NCI-H187 (cell line): ENCODE data around the gene KRT8.
"Not testable (repeated sequence)": the region's sequence is repeated elsewhere in the genome, so short reads cannot be mapped to it uniquely, and the experiment has no call there.

Experiments
- DNase-seq, 2 experiments: peaks; one replicate each; lab custom pipeline; 2025; lab: John Stamatoyannopoulos, UW

KRT8 gene

DNA sequence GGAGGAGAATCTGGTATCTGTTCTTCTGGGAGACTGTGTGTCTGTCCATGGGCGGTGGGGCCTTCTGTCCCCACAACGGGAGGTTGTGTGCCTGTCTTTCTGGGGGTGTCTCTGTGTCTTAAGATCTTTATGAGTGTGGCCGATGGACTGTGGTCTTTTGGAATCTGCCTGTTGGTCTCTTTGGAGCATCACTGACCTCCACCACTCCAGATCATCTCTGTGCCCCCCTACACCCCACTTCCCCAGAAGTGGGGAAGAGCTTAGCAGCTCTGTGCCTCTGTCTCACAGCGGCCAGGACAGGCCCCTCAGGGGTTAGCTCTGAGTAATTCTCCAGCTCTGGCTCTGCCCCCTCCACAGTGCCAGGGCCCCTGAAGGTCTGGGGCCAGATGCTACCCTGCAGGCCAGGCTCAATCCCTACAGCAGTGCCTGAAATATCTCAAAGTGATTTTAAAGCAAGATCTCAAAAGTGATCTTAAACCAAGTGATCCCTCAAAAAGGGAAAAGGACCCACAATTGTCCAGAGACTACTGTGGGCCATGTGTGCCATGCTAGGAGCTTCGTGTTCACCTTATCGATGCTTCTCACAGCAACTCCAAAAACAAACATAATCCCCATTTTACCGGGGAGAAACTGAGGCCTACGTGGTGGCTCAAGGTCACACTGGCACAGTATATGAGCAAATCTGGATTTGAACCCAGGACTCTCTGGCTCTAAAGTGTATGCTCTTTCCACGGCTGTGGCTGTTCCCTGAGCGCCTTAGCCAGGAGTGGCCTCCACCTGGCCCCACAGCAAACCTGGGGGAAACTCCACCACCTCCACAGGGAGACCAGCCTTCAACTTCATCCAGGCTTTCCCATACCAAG lies 30.1 kb downstream of the KRT8 start:
- no peak for DNase-seq

DNA sequence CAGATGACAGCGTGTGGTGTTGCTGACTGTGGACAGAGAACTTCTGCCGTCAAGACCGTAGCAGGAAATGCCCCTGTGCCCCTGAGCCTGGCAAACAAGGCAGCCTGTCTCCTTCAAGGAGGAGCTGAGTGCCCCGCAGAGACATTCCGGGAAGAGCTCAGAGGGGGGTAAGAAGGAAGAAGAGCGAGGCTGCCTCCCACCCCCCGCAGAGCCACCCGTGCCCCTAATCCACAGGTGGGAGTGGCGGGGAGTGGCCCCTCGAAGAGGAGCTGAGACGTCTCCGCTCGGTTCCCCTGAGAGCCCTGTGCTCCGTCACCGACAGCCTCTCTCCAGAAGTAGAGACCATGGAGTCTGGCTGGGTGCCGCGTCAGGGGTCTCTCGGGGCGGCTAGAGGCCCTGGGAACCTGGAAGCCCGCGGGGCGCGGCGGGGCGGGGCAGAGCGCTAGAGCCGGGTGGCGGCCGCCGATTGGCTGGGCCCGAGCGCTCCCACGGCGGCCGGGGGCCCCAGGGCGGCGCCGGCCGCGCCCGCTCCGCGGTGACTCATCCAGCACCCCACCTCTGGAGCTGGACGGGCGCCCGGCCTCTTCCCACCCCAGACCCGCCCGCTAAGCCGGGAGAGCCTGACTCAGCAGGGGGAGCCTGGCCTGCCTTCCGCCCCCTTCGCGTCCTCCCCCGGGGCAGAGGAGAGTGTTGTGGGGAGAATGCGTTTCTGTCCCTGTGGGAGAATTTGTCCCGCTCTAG lies 30.9 kb downstream of the KRT8 start:
- no peak for DNase-seq

DNA sequence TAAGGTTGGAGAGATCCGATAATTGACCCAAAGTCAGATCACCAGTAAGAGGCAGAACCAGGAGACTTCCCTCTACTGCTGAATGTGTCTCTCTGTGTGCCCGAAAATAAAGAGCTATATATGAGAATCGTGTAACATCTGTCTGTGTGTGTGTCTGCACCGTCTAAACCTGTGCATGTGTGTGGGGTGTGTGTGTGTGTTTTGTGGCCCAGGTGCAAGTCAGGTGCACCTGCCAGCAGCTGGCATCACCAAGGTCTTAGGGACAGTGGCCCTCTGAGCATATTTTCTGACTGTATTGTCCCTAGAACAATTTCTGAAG lies 31.4 kb downstream of the KRT8 start:
- no peak for DNase-seq

DNA sequence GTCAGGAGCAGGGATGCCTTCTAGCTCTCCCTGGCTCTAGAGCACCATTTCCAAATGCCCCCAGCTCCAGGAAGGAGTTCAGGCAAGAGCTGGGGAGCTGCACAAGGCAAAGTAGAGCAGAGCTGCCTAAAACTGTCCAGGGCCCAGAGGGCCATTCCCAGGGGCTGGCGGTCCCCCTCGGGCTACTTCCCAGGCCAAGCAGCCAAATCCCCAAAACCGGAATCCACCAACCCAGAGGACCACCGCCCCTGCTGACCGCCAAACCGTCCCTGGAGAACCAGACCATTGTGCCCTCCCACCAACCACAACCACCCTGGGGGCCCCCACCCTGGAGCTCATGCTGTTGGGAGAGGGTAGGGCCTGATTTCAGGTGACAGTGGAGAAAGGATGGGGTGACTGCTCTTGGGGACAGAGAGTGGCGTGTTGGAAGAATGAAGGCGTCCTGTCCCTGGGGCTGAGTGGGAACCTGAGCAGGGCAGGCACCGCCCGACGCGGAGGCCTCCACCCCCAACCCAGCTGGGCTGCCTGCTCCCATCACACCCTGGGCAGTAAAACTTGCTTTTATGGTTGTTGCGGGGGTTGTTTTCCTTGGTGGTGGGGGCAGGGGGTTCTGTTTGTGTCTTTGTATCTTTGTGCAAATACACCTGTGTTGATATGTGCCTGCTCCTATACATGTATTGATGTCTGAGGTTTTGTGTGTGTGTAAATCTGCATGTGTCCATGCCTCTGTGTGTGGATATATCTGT lies 32.1 kb downstream of the KRT8 start:
- no peak for DNase-seq

DNA sequence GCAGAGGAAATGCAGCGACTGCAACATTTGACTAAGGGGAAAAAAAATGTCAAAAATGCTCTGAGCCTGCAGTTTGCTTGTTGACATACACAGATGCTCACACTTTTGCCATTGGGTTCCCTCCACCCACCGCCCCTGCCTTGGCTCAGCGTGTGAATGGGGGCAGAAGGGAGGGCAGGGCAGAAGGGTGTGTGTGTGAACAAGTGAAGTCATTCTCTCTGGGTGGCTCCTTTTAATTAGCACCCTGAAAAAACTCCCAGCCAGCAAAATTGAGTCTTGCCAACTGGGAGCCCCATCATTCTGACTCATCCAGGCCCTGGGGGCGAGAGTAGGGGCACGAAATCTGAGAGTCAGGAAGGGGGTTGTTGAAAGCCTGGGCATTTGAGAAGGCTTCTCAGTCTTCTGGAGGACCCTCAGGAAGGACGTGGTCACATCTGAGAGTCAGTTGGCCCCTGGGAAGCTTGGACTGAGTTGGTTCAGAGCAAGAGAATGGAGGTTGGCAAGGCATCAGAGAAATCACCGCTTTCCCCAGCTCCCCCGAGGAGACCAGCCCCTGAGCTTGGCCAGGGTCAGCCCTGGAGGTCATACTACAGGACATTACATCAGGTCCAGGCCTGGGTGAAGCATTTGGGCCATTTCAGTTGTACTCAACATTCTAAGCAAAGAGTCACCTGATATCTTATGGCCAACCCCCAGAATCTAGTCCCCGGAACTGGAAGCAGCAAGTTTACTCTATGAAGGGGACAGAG lies 33.4 kb downstream of the KRT8 start:
- no peak for DNase-seq

DNA sequence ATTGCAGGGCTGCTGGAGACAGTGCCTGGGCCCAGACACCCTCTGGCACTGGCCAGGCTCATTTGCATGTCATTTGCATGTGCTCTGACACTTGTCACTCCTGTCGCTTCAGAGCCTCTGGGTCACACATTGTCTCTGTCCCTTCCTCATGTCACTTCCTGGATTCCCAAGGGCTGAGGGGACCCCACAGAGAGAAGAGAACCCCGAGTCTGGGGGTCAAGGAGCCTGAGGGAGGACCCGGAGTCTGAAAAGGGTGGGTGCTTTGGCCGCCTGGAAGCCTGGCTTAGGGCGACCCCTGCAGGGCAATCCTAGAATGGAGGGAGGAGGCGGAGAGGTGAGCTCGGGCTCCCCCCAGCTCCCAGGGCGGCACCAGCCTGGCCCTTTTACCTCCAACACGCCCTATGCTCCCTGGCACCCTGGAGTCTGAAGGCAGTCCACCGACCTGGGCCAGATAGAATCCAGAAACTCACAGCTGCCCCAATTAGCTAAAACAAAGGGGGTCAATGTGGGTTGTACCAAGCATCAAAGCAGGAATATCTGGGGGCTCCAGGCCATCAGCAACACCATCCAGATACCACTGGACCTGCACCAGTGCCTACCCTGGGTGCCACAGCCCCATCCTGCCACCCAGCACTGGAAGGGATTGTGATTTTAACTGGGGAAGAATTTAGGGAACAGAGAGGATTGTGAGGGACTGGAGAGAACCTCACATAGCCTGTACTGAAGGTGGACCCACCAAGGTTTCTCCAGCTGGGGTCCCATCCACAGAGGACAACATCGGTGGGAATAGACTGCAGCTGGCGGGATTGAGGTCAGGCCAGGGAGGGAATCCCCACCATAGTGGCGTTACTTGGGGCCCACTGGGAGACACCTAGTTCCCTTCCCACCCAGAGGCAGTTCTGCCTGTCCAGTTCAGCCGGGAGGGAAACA lies 34.2 kb downstream of the KRT8 start:
- DNase-seq = peak; percentile 33 to 40

DNA sequence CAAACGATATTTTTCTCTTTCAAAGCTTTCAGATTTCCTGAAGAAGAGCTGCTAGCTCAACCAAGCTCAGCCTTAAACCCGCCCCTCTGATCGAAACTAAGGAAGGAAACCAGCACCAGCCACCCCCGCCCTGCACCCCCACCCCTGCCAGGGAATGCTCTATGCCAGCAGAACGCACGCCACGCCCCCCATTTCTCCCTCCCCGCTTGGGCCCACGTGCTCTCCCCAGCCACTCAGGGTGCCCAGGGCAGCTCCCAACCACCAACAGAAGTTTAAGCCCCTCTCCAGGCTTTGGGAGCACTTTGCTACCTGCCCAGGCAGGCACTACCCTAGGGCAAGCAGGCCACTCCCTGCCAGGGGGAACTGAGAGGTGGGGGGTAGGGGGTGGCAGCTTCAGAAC lies 37.2 kb downstream of the KRT8 start:
- no peak for DNase-seq

DNA sequence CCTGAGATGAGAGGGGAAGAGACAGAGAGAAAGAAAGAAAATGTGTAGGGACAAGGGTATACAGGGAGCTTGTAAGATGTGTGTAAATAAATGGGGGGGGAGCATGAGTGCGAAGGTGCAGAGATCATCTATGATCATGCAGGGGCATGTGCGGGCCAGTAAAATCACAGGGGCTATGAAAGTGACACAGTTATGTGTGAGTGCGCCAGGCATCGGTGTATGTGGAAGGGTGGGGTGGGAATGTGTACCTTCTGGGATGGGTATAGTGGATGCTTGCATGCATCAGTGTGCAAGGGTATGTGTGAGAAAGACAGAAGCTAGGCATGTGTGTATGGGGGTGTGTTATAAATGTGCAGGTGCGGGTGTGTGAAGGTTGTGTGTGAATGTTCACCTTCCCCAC lies 37.7 kb downstream of the KRT8 start:
- no peak for DNase-seq

DNA sequence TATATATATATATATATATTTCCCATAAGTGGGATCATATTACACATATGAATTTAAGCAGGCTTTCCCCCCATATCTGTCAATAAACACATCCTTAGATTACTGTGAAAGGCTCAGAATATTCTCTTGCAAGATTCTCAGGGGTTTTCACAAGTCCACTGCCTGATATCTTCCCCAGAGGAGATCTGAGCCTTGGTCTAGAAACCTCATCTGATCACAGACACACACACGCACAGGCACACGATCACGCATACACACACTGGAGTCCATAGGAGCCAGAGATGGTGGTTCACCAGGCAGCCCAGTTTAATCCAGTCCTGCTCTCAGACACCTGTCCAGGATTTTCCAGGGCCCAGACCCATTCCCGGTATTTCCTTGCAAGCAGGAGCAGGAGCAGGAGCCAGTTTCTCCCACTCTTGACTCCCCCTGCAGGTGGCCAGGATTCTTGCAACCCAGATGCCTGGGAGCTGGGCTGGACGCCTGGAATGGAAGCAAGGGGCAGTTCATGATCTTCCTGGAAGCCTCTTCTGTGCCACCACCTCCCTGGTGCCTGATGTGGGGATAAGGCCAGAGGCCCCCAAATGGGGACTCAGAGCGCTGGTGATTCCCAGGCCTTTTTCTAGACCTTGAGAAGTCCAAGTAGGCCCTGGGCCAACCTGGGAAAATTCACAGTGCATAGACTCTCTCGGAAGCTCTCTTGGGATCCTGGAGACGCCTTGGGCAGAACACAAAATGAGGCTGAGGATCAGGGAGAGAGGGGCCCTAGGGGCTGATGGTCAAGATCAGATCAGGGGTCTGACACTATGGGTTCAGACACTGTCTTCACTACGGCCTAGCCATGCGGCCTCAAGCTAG lies 39.6 kb downstream of the KRT8 start:
- peak; percentile 55 to 70 for DNase-seq

DNA sequence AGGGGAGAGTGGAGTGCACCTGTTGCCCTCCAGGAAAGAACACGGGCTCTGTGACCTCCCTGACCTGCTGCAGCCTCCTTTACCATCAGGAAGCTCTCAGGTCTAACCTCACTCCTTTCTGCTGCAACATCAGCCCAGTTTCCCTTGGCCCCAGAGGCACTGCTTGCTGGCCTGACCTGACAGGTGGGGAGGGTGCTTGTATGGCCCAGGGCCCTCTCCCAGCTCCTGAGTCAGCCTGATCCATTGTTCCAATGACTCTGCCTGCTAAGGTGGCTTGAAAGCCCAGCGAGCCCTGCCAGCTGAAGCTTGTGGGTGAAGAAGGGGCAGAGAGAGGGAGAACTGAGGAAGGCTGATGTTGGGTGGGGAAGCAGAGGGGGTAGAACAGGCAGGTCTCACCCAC lies 42.9 kb downstream of the KRT8 start:
- DNase-seq = no peak

DNA sequence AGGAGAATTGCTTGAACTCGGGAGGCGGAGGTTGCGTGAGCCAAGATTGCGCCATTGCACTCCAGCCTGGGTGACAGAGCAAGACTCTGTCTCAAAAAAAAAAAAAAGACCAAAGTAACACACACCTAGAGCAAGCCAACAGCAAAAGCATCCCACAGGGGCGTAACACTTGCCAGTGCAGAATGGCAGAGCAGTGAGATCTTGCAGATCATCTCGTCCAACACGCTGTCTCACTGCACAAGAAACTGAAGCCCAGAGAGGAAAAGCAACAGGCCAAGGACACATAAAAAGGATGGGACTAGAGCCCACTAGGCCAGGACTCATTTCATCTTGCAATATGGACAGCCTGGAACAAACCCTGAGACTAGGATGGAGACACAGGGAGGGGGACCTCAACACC lies 43.4 kb downstream of the KRT8 start:
- no peak for DNase-seq

DNA sequence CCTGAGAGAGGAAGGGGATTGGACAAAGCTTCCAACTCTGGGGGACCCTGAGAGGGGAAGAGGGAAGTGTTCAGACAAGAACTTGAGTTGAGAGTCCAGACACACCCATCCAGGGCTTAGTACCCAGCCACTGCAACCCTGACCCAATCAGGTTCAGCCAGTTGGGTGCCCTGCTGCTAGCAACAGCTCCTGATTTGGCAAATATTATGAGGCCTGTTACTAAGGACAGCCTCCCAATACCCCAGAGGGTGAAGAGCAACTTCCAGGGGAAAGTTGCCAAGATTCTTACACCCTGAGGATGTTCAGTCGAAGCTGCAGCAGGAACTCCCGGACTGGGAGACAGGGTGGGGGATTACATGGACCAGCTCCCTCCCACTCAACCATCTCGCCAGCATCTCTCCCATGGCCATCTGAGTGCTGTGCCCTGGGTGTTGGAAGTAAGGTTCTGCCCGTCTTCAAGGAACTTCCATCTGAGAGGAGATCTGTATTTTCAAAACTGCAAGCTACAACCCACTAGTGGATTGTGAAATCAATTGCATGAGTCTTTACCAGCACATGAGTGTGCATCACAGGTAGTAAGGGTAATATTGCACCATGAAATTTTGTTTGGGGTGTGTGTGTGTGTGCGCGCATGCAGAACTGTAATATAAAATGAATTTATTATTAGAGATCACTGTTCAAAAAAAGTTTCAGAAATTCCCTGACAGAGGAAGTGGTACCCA lies 44.6 kb downstream of the KRT8 start:
- no peak for DNase-seq

DNA sequence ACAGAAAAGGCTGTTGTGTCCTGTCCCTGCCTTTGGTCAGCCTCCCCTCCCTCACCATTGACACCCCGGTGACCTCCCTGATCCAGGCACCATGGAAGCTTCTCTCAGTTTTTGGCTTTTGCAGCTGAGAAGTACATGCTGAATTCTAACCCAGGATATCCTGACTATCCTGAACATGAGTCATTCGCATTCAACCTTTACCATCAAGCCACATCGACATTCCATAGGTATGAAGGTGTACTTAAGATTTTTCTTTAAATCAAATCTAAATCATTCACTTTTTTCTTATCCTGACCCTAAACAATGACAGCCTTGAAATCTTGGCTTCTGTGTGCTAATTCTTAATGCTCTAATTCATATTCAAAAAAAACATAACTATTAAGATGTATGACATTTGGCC lies 47.4 kb downstream of the KRT8 start:
- DNase-seq = no peak

DNA sequence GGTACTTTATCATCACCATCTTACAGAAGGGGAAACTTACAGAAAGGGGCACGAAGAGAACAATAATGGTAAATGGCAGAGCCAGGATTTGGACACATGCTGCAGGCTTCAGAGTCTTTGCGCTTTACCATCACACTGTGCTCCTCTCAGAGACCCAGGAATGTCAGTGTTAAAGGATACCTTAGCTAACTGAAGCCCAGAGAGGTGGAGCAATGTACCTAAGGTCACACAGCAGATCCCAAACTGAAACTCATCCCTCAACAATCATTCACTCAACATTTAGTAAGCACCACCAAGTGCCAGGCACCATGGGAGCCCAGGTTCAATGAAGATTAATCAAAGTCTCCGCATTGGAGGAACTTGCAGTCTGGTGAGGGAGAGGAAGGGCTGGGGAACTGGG lies 48.1 kb downstream of the KRT8 start:
- no peak for DNase-seq

DNA sequence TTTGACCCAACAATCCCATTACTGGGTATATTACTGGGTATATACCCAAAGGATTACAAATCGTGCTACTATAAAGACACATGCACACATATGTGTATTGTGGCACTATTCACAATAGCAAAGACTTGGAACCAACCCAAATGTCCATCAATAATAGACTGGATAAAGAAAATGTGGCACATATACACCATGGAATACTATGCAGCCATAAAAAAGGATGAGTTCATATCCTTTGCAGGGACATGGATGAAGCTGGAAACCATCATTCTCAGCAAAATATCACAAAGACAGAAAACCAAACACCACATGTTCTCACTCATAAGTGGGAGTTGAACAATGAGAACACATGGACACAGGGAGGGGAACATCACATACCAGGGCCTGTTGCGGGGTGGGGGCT lies 48.8 kb downstream of the KRT8 start:
- not testable (repeated sequence) for DNase-seq

DNA sequence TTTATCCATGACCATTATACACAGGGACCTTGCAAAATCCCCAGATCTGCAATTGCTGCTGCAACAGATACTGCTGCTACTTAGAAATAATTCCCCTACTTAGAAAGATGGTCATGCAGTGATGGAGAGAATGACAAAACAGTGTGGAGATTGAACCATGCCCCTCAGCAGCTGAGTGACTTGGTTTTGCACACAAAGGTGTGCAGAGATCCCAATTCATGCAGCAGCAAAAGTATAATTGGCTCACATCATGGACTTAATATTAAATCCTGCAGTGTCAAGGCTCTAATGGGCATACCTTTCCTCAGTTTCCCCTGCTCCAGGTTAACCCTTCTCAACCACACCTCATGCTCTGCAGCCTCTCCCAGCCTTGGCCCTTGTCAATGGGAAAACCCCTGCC lies 53.1 kb downstream of the KRT8 start:
- no peak for DNase-seq

DNA sequence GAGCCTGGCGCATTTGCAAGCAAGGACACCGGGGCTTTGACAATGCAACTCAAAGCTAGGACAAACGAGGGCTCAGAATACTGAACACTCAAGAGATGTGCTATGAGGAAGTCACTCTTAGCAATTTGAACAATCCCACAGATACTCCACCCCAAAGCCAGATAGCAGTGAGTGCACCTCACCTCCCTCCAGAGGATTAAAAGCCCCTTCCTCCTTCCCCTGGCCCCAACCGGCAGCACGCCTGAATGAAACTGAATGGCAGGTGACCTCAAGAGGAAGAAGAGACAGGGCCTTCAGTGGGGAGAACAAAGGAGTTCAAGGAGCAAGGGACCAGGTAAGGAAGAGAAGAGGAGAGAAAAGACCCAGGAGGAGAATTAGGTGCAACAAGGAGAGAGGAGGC lies 54.2 kb downstream of the KRT8 start:
- DNase-seq = no peak

DNA sequence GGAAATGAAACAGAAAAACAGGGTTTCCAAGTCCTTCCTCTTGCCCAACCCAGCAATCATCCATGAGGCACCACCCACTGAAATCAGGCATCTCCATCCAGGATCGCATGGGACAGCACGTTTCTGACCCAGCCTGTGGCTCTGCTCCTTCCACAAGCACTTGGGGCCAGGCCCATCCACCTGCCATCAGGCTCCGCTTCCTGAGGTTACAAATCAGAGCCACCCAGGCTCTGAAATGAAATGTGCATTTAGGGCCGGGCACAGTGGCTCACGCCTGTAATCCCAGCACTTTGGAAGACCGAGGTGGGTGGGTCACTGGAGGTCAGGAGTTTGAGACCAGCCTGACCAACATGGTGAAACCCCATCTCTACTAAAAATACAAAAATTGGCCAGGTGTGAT lies 55.4 kb downstream of the KRT8 start:
- DNase-seq = no peak

DNA sequence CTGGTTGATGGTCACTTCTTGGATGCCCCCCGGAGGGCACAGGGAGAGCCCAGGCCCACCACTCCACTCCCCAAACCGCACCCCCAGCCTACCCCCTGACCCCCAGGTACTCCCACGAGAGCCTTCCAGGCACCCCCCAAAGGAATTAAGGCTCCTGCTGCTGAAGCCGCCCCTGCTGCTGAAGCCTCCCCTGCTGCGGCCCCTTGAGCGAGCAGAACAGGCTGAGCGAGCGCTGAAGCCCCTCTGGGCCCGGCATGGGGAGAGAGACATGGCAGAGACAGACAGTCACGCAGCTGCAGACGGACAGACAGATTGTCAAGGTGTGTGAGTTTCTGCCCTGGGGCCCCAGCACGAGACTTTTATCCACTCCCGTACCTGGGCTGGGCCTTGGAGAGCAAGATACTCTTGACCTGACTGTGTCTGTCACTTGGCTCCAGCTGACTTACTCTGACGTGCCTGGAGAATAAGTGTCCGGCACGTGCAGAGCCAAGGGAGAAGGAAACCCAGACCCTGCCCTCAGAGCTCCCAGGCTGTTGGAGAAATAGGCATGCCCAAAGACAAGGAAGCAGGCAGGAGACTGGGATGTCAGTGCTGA lies 56.1 kb downstream of the KRT8 start, which contains the start of gene KRT78:
KRT78 (minus strand) TSS at position 334 of the 595 bp plus-strand sequence; CDS start at position 270, 64 bp downstream.
- no peak for DNase-seq
